HG03196 (cell line): ENCODE measurements around the gene MUSTN1.
A peak's percentile ranks its signal among the peaks of the same experiment; 100 is the strongest.

Experiments
- ATAC-seq: cut with Tn5 transposase; IDR thresholded peaks from one replicate; pipeline ENCODE4 v1.9.1; 2021; ENCODE audit not compliant: unreplicated experiment

MUSTN1 gene

DNA sequence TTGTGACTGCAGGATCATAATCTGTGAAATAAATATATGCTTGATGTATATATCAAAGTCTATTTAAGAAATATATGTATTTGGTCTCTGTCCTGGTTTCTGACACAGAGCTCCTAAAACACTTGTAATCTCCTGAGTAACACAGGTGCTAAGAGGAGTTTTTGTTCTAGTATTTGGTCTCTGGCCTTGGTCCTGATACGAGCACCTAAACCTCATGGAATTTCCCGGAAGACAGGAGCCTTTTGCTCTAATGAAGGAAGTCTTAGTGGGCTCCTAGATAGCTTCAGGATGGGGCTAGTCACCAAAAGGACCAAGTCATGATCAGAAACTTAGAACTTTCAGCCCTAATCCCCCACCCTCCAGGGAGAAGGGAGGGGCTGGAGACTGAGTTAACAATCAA is 19.2 kb upstream of the MUSTN1 start:
- ATAC-seq, result no peak

DNA sequence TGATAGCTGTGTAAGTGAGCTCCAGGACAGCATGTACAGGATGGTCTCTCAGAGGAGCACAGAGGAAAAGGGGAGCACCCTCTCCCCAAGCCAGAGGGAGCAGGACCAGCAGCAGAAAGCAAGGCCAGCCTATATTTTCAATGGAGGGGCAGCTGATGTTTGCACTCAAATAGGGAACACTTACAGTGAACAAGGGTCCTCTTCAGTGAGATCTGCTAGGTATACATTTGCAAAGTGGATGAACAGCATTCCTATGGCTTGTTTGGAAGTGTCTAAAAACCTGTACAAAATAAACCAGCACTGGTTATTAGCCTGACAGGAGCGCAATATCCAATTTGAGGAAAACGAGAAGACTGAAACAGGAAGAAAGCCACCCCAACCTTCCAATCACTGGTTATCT is 17.6 kb upstream of the MUSTN1 start:
- ATAC-seq, result no peak

DNA sequence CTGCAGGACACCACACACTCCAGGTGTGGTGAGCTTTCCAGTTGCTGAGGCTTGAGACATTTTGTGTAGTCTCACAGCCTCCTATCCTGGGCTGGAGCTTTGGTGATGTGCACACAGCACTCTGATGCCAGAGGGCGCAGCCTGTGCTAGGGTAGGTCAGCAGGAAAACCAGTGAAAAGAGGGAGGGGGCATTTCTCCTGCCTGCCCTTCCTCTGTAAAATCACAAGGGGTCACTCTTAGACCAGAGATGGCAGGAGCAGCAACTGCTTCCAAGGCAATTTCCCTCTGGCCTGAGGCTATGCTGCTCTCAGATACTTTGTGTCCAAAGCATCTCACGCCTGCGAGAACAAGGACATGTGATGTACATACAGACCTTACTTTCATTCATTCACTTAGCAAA is 16.5 kb upstream of the MUSTN1 start:
- no peak for ATAC-seq

DNA sequence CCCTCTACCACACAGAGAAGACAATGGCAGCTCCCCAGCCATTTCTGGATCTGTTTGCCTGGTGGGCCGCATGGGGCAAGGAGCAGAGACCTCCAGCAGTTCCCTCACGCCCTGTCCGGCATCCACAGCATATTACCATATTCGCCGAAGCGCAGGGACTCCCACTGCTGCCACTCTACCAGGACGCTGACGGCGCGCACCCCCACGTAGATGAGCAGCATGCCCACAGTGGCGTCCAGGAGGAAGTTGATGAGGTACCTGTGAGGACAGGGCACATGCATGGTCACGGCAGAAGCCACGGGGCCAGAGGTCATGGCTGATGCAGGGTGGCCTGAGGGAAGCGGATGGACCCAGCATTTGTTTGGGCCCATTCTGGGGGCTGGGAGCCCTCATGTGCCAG is 14.8 kb upstream of the MUSTN1 start:
- ATAC-seq, result no peak

DNA sequence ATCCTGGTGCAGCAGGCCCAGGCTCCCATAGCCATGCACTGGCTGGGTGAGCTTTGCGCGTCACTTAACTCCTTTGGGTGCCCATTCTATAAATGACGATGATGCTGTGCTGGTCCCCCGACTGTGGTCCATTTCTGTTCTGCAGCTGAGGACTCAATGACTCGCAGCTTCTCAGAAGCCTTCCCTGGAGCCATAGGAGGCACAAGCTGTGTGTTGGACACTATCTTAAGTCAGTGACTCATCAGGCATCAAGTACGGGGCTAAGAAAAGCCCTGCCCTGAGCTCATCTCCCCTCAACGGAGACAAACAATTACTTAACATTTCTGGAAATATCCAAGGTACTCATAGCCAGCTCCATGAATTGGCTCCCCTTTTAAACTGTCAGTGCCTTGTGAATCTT is 13.8 kb upstream of the MUSTN1 start:
- ATAC-seq, result no peak

DNA sequence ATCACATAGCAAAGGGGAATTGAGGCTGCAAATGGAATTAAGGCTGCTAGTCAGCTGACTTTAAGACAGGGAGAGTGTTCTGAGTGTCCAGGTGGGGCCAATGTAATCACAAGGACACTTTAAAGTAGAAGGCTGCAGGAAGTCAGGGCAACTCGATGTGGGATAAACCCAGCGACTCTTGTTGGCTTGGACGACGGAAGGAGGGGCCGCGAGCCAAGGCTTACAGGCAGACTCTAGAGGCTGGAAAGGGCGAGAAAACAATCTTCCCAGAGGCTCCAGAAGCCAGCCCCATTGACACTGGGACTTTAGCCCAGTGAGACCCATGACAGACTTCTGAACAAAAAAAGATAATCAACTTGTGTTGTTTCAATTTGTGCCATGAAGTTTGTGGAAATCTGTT is 12.9 kb upstream of the MUSTN1 start:
- no peak for ATAC-seq

DNA sequence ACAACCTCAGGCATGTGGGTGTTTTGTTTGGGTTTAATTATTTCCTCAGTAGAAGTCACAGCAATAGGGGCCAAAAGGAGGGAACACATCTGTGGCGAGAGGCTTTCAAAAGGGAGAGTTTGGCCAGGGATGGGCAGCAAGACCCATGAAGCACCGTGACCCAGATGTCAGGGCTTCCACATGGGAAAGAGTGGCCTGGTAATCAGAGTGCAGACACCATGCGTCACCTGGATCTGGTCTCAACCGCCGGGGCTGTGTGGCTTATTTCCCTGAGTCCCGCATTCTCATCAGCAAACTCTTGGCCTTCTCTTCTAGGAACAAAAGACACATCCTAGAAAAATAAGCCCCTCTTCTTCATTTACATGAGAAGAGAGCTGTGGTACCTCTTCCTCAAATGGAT is 12.4 kb upstream of the MUSTN1 start:
- no peak for ATAC-seq

DNA sequence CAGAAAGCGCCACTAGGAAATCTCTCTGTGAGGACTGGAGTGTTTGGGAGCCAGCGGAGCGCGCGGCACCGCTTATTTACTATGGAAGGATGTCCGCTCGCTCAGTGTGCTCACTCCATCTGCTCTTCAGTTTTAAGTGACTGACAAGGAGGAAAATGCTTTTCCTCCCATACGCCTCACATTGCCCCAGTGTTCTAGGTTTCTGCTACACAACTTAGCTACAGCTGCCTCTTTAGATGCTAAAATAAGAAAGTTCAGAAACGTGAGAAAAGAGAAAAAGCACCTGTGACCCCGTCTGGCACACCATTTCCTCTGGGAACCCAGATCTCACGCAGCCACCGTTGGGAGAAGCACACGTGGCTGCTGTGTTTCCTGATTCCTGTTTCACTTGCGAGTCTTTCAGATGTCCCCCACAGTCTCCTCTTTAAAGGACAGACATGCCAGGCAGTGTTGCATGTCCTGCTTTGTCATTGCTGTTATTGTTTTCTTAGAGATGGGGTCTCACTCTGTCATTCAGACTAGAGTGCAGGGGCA is 11.7 kb upstream of the MUSTN1 start:
- ATAC-seq, result no peak

DNA sequence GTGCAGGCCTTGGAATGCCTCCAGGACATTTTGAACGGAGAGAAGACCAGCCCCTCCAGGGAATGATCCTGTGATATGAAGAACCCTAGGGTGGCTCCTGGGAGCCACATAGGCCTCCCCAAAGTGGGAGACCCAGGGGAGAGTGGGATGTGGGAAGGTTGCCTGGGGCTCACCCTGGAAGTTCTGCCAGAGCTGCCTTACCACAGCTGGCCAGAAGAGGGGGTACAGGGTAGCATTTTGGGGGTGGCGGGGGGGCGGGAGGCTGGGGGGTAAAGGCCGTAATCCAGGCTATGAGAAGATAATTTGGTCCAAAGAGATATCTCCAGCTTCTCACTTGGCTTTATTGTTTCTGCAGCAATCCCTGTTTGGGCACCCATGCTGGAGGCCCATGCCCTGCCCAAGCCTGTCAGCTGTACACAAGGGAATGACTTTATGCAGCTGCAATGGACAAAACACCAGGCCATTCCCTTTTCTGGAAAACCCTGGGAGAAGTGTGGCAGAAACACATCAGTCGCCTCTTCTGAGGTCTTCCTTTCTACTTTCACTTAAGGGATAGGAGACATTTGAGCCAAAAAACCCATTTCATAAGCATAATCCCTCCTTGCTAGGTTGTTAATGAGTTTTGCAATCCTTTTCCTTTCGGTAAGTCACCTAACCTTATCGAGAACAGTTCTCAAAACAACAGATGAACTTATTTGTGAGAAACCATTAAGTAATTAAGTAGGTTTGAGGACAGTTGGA is 11.0 kb upstream of the MUSTN1 start:
- no peak for ATAC-seq

DNA sequence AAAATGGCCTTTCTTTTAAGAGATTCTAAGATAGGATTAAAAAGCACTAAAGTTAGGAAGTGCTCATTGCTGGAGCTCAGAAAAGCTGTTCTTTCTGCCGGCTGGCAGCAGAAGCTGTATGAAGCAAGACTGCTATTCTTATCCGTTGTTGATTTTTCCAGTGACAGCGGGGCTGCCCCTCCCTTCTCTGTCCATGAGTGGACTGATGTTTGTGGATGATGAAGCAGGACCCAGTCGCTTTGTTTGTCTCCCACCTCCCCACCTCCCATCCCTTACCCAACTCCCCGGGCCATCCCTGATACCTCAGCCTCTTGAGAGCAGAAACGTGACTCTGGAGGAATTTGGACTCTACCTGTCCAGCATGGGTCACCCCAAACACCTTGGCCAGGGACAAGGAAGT is 10.3 kb upstream of the MUSTN1 start:
- no peak for ATAC-seq

DNA sequence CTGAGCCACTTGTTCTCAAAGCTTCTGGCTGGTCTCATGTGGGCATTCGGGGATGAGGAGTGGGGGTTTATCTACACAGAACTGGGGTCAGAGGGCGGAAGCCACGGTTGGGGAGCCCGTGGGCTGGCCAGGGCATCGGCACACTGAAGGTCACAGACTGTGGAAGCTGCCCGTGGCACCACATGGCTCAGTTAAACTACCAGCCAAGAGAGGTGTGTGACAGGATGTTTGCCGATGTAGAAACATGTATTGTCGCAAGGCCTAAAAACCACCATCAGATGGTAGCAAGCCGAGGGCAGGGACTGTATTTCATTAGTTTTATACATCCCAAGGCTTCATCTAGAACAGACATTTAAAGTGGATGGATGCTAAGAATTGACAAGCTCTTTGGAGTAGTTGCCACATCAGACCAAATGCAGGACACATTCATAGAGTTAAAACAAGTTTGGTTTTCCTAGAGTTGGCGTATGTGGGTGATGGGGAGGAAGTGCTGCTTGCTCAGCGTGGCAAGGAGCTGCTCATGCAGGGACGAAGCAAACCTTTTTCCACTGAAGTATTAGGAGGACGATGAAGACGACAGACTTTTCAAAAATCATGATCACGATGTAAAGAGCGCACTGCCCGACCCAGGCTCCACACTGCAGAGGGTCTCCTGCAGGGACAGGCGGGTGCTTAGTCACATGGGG is 9.6 kb upstream of the MUSTN1 start:
- no peak for ATAC-seq

DNA sequence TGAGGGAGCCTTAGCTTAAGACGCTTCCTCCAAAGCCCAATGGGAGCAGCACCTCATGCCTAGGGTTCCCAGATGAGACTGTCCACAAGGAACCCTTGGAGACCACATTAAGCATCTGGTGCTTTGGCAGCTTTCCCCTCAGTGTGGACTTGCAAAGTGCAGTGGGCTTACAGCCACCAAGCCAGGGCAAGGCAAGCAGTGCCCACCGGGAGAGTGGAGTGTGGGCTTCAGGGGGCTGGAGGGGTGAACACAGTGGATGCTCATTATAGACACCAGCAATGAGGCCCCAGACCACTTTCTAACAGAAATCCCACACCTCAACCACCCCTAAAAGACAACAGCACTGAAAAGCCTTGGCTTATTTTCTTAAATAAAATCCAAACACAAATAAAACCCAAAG is 9.1 kb upstream of the MUSTN1 start:
- no peak for ATAC-seq

DNA sequence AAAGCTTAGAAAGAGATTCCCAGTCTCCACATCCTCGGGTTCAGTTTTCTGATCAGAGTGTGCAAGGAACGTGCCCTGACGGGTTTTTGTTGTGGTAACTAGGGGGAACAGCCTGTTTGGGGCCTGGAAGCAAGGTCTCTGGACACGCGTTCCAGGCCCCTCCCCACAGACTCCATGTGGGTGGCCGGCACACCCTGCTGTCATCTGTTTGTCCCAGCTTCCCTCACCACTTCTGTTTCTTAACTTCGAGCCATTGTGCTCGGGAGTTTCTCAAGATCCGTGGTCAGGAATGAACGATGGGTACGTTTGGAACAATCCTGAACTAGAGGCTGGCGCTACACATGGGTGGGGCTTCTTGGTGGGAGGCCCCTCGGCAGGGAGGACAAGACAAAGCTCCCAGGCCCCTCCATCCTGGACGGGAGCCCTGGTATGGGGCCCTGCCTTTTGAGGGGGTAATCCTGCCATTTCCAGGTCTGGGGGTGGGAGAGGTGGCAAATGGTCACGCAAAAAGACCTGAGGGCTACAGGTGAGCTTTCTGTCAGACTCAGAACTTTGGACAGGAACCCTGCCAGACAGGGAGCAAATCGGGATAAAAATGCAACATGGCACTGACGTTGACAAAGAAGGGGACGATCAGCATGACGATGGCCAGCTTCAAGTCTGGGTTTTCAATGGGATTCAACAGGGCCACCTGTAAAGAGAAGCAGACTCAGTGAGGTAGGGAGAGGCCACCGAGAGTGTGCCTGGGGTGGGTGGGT is 8.5 kb upstream of the MUSTN1 start:
- ATAC-seq, result no peak

DNA sequence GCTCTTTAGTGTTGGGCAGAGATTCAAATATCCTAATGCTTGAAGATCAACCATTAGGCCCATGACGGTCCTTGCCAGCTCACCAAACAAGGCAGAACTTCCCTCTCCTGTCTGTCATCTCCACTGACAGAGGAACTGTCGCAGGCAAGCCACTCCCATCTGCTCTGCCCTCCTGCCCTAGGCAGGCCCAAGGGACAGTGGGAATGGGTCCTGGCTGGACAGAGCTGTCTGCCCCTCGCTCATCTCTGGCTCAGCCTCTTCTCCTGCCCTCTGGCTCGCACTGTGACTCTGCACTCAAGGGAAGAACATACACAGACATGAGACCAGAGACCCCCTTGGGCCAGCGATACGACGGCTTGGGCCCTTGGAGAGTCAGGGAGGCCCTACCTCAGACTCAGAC is 7.6 kb upstream of the MUSTN1 start:
- ATAC-seq, result no peak

DNA sequence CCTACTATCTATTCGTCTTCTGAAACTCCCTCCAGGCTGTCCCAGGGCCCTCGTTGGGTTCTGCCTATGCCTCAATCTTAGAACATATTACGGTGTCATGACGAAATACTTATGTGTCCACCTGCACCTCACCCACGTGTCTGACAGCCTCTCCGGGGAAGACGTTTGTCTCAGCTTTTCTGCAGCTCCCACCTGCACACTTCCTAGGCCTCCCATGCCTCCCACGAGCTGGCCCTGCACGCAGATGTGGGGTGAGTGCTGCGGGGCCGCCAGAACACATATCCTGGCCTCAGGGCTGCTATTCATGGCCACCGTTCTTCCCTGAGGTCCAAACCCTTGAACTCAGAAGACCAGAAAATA is 7.1 kb upstream of the MUSTN1 start:
- ATAC-seq, result no peak

DNA sequence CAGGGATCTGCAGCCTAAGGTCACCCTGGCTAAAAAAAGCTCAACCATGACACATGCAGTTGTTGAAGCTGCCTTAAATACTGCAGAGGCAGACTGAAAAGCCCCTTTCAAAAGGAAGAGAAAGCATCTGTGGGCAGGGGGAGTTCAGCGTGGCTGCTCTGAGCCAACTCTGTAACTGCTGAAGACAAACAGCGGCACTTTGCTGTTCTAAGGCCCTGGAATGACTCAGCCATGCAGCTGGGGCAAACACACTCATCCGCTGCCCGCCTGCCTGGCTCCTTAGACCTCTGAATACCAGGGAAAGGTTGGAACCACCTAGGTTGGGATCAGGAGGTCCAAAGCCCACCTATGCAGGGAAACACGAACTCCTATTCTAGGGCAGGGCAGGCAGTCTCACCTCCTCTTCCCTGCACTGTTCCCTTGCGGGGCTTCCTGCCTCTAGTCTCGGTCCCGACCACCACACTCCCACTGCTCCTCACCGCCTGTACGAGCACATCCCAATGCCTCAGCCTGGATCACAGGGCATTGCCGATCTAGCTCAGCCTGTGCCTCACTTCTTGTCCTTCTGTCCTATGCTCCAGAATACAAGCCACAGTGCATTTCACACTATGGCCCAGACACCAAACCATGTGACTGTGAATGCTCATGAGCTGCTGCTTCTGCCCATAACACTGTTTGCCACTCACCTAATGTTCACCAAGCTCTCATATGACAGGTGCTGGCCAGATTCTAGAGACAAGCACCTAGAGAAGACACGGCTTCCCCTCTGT is 6.6 kb upstream of the MUSTN1 start:
- ATAC-seq, result no peak

DNA sequence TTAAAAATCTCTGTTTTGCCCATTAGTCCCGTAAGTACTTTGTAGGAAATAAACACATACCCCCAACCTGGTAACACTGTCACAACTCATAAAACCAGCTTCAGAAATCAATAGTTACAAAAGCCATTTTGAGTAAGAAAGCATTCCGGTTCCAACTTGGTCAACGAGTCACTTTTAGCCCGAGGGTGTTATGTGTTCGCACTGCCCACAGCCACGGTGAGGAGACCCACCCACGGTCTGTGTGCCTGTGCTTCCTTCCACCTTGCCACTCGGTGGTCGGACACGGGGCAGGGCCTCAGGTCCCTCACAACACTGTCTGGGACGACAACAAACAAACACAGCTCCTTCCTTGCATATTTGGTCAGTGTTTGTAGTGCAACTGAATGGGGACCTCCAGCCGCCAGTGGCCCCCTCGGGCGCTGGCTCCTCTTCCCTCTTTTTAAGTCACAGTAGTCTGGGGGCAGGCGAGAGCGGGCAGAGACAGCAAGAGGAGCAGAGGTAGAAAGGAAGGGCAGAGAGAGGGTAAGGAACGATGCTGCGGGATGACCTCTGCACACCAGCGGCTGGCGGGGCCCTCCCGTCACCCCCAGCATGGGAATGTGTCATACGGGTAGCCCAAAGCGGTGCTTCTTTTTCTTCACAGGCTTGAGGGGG is 5.2 kb upstream of the MUSTN1 start:
- no peak for ATAC-seq

DNA sequence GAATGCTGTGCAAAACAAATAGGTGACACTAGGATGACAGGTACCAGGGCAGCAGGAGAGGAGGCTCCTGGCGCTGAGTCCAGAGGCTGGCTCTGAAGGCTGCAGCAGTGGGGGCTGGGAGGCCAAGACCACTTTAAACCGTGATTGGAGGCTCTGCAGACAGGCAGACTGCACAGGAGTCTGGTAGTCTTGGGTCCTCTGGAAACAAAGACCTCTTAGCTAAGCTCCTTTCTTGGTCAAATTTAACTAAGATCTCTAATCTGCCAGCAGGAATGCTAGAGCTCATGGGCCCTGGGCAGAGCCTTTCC is 4.4 kb upstream of the MUSTN1 start:
- ATAC-seq, result no peak

DNA sequence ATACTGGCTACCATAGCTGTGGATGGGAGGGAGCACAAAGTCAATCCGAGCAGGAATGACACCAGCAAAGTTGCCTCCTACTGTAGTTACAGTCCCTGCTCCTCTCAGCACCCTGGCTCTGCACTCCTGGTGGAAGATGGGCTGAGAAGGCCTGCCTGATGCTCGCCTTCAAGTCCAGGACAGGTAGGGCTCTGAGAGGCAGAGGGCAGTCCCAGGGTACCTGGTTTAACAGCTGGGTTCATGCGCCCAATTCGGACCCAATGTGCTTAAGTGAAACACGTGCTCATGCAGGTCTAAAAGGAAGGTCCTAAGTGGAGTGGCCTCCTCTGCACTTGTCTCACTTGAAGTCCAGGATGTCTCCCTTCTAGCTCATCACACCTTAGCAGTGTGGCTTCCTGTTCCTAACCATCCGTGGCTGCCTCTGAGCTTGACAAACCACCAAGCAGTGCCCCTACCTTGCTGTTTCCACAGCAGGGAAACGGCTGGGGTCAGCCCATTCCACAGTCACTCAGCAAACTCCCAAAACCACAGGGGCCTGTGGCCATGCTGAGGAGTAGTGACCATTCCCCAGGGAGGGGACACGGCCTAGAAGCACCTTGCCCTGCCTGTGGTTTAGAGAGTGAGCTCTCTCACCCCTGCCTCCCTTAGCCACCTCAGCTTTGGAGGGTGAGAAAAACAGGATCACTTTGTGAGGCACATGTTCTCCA is 3.9 kb upstream of the MUSTN1 start:
- ATAC-seq, result peak; percentile 38

DNA sequence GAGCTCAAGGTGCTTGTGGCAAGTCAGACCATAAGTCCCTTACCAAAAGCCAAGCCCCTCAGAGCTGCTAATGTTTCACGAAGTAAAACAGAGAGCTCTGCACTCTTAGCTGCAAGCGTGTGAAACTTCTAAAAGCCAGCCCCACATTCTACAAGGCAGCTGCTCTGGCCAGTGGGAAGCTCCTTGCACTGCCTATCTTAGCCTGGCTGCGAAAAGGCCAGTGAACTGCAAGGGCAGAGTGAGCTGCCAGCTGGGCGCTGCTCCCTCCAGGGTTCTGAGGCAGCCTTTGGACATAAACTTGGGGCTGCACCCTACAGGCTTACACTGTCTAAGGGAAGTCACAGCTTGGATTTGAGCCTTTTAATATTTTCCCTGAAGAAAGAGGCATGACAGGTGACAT is 2.2 kb upstream of the MUSTN1 start:
- no peak for ATAC-seq
